NT2/D1 (cell line): ENCODE data around the gene SLC24A3.

Source experiments
- DNase-seq: peaks from one replicate; pipeline ENCODE4 v3.0.0-alpha.2; 2011; ENCODE audit warnings: low read depth, low spot score
- H3K27me3 ChIP-seq: 2 replicates; pipeline ENCODE4 v1.6.0; 2011; ENCODE audit warnings: mild to moderate bottlenecking; ENCODE audit not compliant: insufficient read length, insufficient read depth
- H3K36me3 ChIP-seq: 2 replicates; pipeline ENCODE4 v1.6.1; 2011; ENCODE audit warnings: mild to moderate bottlenecking, low read length, mixed read lengths; ENCODE audit not compliant: insufficient read depth, insufficient read length
- H3K4me1 ChIP-seq: 2 replicates; pipeline ENCODE4 v1.5.1; 2011; ENCODE audit not compliant: insufficient read depth, insufficient read length
- H3K4me3 ChIP-seq: 2 replicates; pipeline ENCODE4 v1.5.1; 2011; ENCODE audit warnings: low read depth; ENCODE audit not compliant: insufficient read length
- H3K9ac ChIP-seq: 2 replicates; pipeline ENCODE4 v1.6.0; 2011; ENCODE audit warnings: low read depth; ENCODE audit not compliant: insufficient read length
- H3K9me3 ChIP-seq: 2 replicates; pipeline ENCODE4 v1.5.1; 2011; ENCODE audit warnings: mild to moderate bottlenecking, low read length; ENCODE audit not compliant: insufficient read depth
- SUZ12 ChIP-seq: IDR thresholded peaks from 2 replicates; pipeline ENCODE4 v1.6.1; 2011; ENCODE audit not compliant: insufficient read length, insufficient read depth; ENCODE audit errors: extremely low read depth
- YY1 ChIP-seq: IDR thresholded peaks from 2 replicates; pipeline ENCODE4 v1.6.1; 2011; ENCODE audit not compliant: insufficient read length, insufficient read depth
- ZNF274 ChIP-seq: IDR thresholded peaks from 2 replicates; pipeline ENCODE4 v1.6.1; 2011; ENCODE audit warnings: mild to moderate bottlenecking, low read depth, low read length

The SLC24A3 gene

GRCh38 chr20:19527509-19527908, 315.1 kb downstream of the SLC24A3 start:
- H3K9me3 ChIP-seq, result no peaks in the 10 kb centered on the region
- TF ChIP-seq ZNF274 (no peak), YY1 (no peak), SUZ12 (no peak)
- no peaks in the 10 kb centered on the region for H3K27me3 ChIP-seq
- DNase-seq, result no peak
- H3K4me1 ChIP-seq, result no peaks in the 10 kb centered on the region
- no peak overlapping the region for H3K4me3 ChIP-seq
- H3K36me3 ChIP-seq, result no peaks in the 10 kb centered on the region
- H3K9ac ChIP-seq, result no peak overlapping the region

- Histone ChIP-seq H3K27me3 (no peaks in the 10 kb centered on the region), H3K4me3 (no peak overlapping the region), H3K9me3 (no peaks in the 10 kb centered on the region), H3K36me3 (no peaks in the 10 kb centered on the region), H3K9ac (no peak overlapping the region), H3K4me1 (no peaks in the 10 kb centered on the region)
- DNase-seq, result no peak
- no peak for TF ChIP-seq YY1
- TF ChIP-seq ZNF274, result no peak
- no peak for TF ChIP-seq SUZ12
Measured at GRCh38 chr20:19528286-19529030, 316.0 kb downstream of the SLC24A3 start.

GRCh38 chr20:19530006-19530405, 317.6 kb downstream of the SLC24A3 start:
- H3K27me3 ChIP-seq, result no peaks in the 10 kb centered on the region
- no peak for TF ChIP-seq YY1
- no peak for TF ChIP-seq ZNF274
- TF ChIP-seq SUZ12, result no peak
- H3K9ac ChIP-seq, result no peak overlapping the region
- no peaks in the 10 kb centered on the region for H3K4me1 ChIP-seq
- H3K4me3 ChIP-seq, result no peak overlapping the region
- DNase-seq, result no peak
- H3K36me3 ChIP-seq, result no peaks in the 10 kb centered on the region
- H3K9me3 ChIP-seq, result no peaks in the 10 kb centered on the region

GRCh38 chr20:19531446-19531845, 319.0 kb downstream of the SLC24A3 start:
- Histone ChIP-seq H3K4me1 (no peaks in the 10 kb centered on the region), H3K36me3 (no peaks in the 10 kb centered on the region), H3K9me3 (no peaks in the 10 kb centered on the region), H3K4me3 (no peak overlapping the region), H3K9ac (no peak overlapping the region), H3K27me3 (no peaks in the 10 kb centered on the region)
- no peak for TF ChIP-seq YY1
- no peak for TF ChIP-seq ZNF274
- TF ChIP-seq SUZ12, result no peak
- DNase-seq, result no peak

GRCh38 chr20:19538556-19538955, 326.1 kb downstream of the SLC24A3 start:
- Histone ChIP-seq H3K9ac (no peak overlapping the region), H3K4me1 (no peaks in the 10 kb centered on the region), H3K4me3 (no peak overlapping the region), H3K36me3 (no peaks in the 10 kb centered on the region), H3K27me3 (no peaks in the 10 kb centered on the region), H3K9me3 (no peaks in the 10 kb centered on the region)
- no peak for DNase-seq
- no peak for TF ChIP-seq YY1
- no peak for TF ChIP-seq SUZ12
- no peak for TF ChIP-seq ZNF274

- Histone ChIP-seq H3K27me3 (no peaks in the 10 kb centered on the region), H3K4me1 (no peaks in the 10 kb centered on the region), H3K9me3 (no peaks in the 10 kb centered on the region), H3K9ac (no peak overlapping the region), H3K36me3 (no peaks in the 10 kb centered on the region), H3K4me3 (no peak overlapping the region)
- no peak for DNase-seq
- TF ChIP-seq ZNF274 (no peak), YY1 (no peak), SUZ12 (no peak)
Measured at GRCh38 chr20:19539191-19539590, 326.7 kb downstream of the SLC24A3 start.

- no peaks in the 10 kb centered on the region for H3K36me3 ChIP-seq
- H3K9me3 ChIP-seq, result no peaks in the 10 kb centered on the region
- no peak overlapping the region for H3K9ac ChIP-seq
- no peak for TF ChIP-seq YY1
- no peak for TF ChIP-seq ZNF274
- no peak for TF ChIP-seq SUZ12
- no peak overlapping the region for H3K4me3 ChIP-seq
- no peak for DNase-seq
- H3K27me3 ChIP-seq, result no peaks in the 10 kb centered on the region
- no peaks in the 10 kb centered on the region for H3K4me1 ChIP-seq
Measured at GRCh38 chr20:19540392-19540791, 327.9 kb downstream of the SLC24A3 start.
